GM12865 (cell line): ENCODE results near the gene CLEC11A.

ENCODE experiments used
- DNase-seq: peaks from one replicate; pipeline ENCODE4 v3.0.0; 2010; ENCODE audit warnings: low read depth
- H3K4me3 ChIP-seq: 2 replicates; pipeline ENCODE4 v1.5.1; 2011; ENCODE audit warnings: mild to moderate bottlenecking, low read depth, low read length, control low read depth
- TF ChIP-seq, protein P1 (sequence below): IDR thresholded peaks from 2 replicates; pipeline ENCODE4 v1.5.1; 2011; ENCODE audit warnings: low read length, control low read depth, low read depth, inconsistent platforms; ENCODE audit not compliant: insufficient read depth; ENCODE audit errors: missing control alignments

The CLEC11A gene

DNA sequence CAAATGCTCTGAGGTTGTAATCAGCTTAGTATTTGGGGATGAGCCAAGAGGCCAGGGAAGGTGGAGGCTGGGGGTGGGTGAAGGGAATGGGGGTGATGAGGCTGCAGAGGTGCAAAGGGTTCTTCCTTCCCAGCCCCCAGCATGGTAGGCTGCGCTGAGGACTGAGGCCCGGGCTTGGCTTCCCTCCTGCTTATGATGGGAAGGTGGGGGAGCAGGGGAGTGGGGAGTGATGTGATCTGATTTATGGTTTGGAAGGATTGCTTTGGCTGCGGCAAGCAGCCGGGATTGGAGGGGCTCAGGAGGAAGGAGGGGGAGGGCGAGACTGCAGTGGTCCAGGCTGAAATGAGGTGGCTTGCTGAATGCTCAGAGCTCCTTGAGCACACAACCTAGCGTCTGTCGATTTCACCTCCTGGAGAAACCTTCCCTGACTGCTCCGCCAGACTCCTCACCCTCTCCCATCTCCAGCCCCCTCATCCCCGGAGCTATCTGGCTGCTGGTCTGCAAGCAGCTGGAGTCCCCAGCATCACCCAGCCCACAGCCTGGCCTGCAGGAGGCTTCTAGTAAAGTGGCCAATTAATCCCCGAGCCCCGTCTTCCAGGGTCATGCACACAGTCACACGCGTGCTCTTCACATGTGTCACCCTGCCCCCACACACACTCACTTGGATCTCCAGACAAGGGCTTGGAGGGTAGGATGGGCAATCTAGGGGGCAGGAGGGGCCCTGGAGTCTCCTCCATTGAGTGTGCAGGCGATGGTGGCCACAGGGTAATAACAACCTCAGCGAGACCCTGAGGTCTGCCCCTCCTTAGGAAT lies 757 bp upstream of the CLEC11A start:
- no peak for DNase-seq
- TF ChIP-seq, protein P1, sequence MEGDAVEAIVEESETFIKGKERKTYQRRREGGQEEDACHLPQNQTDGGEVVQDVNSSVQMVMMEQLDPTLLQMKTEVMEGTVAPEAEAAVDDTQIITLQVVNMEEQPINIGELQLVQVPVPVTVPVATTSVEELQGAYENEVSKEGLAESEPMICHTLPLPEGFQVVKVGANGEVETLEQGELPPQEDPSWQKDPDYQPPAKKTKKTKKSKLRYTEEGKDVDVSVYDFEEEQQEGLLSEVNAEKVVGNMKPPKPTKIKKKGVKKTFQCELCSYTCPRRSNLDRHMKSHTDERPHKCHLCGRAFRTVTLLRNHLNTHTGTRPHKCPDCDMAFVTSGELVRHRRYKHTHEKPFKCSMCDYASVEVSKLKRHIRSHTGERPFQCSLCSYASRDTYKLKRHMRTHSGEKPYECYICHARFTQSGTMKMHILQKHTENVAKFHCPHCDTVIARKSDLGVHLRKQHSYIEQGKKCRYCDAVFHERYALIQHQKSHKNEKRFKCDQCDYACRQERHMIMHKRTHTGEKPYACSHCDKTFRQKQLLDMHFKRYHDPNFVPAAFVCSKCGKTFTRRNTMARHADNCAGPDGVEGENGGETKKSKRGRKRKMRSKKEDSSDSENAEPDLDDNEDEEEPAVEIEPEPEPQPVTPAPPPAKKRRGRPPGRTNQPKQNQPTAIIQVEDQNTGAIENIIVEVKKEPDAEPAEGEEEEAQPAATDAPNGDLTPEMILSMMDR: no peak
- H3K4me3 ChIP-seq: no peak overlapping the region

DNA sequence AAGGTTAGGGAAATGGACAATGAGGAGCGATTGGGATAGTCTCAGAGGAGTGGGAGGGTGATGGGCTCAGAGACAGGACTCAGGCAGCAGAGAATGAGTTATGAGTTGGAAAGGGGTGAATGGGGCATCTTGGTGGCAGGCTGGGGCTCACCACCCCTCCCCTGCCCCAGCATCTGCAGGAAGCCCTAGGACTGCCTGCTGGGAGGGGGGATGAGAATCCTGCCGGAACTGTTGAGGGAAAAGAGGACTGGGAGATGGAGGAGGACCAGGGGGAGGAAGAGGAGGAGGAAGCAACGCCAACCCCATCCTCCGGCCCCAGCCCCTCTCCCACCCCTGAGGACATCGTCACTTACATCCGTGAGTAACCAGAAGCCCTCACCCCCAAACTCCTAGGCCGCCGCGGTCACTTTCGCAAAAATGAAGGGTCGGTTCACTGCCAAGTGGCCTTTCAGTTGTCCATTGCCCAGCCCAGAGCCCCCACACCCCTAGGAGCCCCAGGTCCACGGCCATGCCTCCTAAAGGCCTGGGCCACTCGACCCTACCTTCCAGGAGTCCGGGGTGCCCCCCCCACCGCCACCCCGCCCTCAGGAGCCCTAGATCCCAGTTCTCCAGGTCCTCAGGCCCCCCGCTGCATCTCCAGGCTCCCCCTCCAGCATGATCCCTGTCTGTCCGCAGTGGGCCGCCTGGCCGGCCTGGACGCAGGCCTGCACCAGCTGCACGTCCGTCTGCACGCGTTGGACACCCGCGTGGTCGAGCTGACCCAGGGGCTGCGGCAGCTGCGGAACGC lies 764 bp downstream of the CLEC11A start:
- TF ChIP-seq, protein P1: no peak
- DNase-seq: no peak
- no peak overlapping the region for H3K4me3 ChIP-seq

DNA sequence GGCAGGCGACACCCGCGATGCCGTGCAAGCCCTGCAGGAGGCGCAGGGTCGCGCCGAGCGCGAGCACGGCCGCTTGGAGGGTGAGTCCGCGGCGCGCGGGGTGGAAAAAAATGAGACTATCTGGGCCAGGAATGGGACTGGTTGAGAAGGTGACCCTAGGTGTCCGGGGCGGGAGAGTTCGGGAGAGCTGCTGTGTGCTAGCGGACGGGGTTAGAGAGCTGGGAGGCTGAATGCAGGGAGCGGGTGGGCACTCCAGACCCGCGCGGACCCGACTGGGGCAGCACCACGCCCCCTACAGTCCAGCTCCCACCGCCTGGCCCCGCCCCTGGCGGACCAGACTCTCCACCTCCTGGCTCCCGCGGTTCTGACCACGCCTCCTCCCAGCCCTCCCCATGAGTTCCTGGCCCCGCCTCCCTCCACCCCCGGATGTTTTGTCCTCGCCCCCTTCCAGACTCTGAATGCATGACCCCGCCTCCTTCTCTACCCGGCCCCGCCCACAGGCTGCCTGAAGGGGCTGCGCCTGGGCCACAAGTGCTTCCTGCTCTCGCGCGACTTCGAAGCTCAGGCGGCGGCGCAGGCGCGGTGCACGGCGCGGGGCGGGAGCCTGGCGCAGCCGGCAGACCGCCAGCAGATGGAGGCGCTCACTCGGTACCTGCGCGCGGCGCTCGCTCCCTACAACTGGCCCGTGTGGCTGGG lies 1.5 kb downstream of the CLEC11A start:
- H3K4me3 ChIP-seq: peak overlapping the region; percentile 55
- TF ChIP-seq, protein P1: peak; percentile 60
- DNase-seq: peak; percentile 98

DNA sequence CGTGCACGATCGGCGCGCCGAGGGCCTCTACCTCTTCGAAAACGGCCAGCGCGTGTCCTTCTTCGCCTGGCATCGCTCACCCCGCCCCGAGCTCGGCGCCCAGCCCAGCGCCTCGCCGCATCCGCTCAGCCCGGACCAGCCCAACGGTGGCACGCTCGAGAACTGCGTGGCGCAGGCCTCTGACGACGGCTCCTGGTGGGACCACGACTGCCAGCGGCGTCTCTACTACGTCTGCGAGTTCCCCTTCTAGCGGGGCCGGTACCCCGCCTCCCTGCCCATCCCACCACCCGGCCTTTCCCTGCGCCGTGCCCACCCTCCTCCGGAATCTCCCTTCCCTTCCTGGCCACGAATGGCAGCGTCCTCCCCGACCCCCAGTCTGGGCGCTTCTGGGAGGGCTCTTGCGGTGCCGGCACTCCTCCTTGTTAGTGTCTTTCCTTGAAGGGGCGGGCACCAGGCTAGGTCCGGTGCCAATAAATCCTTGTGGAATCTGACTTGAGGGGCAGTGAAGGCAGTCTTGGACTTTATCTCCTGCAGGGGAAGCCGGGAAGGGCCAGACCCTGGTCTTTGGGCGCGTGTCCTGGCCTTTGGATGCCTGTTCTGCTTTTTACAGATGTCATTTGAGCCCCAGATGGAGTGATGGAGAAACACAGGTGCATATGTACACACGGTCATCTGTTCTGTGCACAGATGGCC lies 2.2 kb downstream of the CLEC11A start:
- peak overlapping the region; percentile 55 for H3K4me3 ChIP-seq
- no peak for DNase-seq
- TF ChIP-seq, protein P1: no peak

DNA sequence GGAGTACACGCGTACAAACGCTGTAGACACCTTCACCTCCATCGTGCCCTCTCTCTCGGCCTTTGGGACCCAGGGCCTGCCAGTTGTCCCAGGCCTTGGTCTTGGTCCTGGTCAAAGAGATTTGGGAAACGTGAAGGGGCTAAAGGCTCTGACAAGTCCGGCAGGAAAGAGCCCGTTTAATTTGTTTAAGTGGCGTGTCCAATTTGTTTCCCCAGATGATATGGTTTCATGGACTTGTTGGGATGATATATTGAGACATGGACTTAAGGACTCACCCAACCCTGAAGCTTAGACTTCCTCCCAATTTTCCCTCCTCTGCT lies 2.7 kb downstream of the CLEC11A start:
- no peak for DNase-seq
- no peak overlapping the region for H3K4me3 ChIP-seq
- TF ChIP-seq, protein P1: no peak

DNA sequence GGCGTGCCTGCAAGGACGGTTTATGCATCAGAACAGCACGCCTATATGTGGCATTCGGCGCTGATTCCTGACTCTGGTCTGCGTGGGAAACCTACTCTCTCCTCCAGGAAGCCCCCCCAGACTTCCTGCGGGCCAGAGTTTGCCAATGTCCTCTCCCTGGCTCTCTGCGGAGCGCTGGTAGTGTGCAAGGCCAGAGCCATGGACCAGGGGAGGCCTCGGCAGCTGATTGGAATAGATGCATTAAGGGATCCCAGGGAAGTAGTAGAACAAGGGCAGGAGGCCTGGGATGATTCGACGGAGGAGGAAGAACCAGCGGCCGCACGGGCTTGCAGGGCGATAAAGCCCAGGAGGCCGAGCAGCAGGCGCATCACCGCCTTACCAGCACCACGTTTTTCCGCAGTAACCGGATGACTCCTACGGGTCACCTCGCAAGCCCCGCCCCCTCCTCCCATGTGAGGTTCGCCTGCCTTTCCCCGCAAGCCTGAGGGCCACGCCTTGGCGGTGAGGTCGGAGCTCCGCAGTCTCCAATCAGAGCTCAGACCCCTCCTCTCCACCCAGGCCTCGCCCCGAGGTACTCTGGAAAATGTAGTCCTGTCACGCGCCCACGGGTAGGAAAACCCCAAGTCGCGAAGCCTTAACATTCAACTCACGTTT lies 5.0 kb downstream of the CLEC11A start:
- no peak overlapping the region for H3K4me3 ChIP-seq
- no peak for DNase-seq
- TF ChIP-seq, protein P1: no peak
